ENCODE data around the gene FOXR2. TPM values are rescaled to one million over a fixed set of nuclear protein-coding genes. Genes with fewer than 3 reads are reported as not detected.

FOXR2 gene
- total RNA-seq, 4 donors from 2014 or later, result not detected

- H3K4me3 ChIP-seq, result no peak overlapping the region
- H3K27ac ChIP-seq, result no peak overlapping the region
- no peaks in the 10 kb centered on the region for H3K4me1 ChIP-seq
- H3K27me3 ChIP-seq, result no peaks in the 10 kb centered on the region
- no peaks in the 10 kb centered on the region for H3K9me3 ChIP-seq
- no peak for DNase-seq
- TF ChIP-seq POLR2A (IDR thresholded peaks at IDR 0.05) (no peak), CTCF (IDR thresholded peaks at IDR 0.05) (no peak)
- H3K36me3 ChIP-seq, result no peaks in the 10 kb centered on the region
- intact Hi-C loops (cut with DNase I; ENCODE audit: low total_unique reads), result no loop called here
Measured at GRCh38 chrX:55598333-55598732, 24.9 kb upstream of the FOXR2 start.

GRCh38 chrX:55619547-55619946 is 3.7 kb upstream of the FOXR2 start:
- Histone ChIP-seq H3K4me1 (no peaks in the 10 kb centered on the region), H3K36me3 (no peaks in the 10 kb centered on the region), H3K27ac (no peak overlapping the region), H3K27me3 (no peaks in the 10 kb centered on the region), H3K9me3 (no peaks in the 10 kb centered on the region), H3K4me3 (no peak overlapping the region)
- intact Hi-C loops (cut with DNase I; ENCODE audit: low total_unique reads), result no loop called here
- TF ChIP-seq POLR2A (IDR thresholded peaks at IDR 0.05) (no peak), CTCF (IDR thresholded peaks at IDR 0.05) (no peak)
- DNase-seq, result no peak

GRCh38 chrX:55624403-55624802 is 1.2 kb downstream of the FOXR2 start:
- TF ChIP-seq POLR2A (IDR thresholded peaks at IDR 0.05), result no peak
- peak in 1 of 2 donors; percentile 27 for DNase-seq
- no peak overlapping the region for H3K27ac ChIP-seq
- intact Hi-C loops (cut with DNase I; ENCODE audit: low total_unique reads), result no loop called here
- no peaks in the 10 kb centered on the region for H3K36me3 ChIP-seq
- no peaks in the 10 kb centered on the region for H3K4me1 ChIP-seq
- no peaks in the 10 kb centered on the region for H3K27me3 ChIP-seq
- no peak overlapping the region for H3K4me3 ChIP-seq
- no peaks in the 10 kb centered on the region for H3K9me3 ChIP-seq

GRCh38 chrX:55636109-55636508 is 12.9 kb downstream of the FOXR2 start:
- no peaks in the 10 kb centered on the region for H3K9me3 ChIP-seq
- no peak for DNase-seq
- intact Hi-C loops (cut with DNase I; ENCODE audit: low total_unique reads), result no loop called here
- H3K36me3 ChIP-seq, result no peaks in the 10 kb centered on the region
- no peaks in the 10 kb centered on the region for H3K27me3 ChIP-seq
- no peak overlapping the region for H3K27ac ChIP-seq
- no peak overlapping the region for H3K4me3 ChIP-seq
- no peaks in the 10 kb centered on the region for H3K4me1 ChIP-seq
- TF ChIP-seq CTCF (IDR thresholded peaks at IDR 0.05) (no peak), POLR2A (IDR thresholded peaks at IDR 0.05) (no peak)

- no peak overlapping the region for H3K27ac ChIP-seq
- H3K9me3 ChIP-seq, result no peaks in the 10 kb centered on the region
- no peak overlapping the region for H3K4me3 ChIP-seq
- TF ChIP-seq CTCF (IDR thresholded peaks at IDR 0.05) (no peak), POLR2A (IDR thresholded peaks at IDR 0.05) (no peak)
- no peak for DNase-seq
- no peaks in the 10 kb centered on the region for H3K27me3 ChIP-seq
- intact Hi-C loops (cut with DNase I; ENCODE audit: low total_unique reads), result no loop called here
- no peaks in the 10 kb centered on the region for H3K4me1 ChIP-seq
- no peaks in the 10 kb centered on the region for H3K36me3 ChIP-seq
Measured at GRCh38 chrX:55638933-55639332, 15.7 kb downstream of the FOXR2 start.

- intact Hi-C loops (cut with DNase I; ENCODE audit: low total_unique reads), result no loop called here
- H3K27me3 ChIP-seq, result no peaks in the 10 kb centered on the region
- H3K27ac ChIP-seq, result no peak overlapping the region
- H3K36me3 ChIP-seq, result no peaks in the 10 kb centered on the region
- no peak for TF ChIP-seq POLR2A (IDR thresholded peaks at IDR 0.05)
- no peak for TF ChIP-seq CTCF (IDR thresholded peaks at IDR 0.05)
- no peak overlapping the region for H3K4me3 ChIP-seq
- DNase-seq, result no peak
- H3K4me1 ChIP-seq, result no peaks in the 10 kb centered on the region
- no peaks in the 10 kb centered on the region for H3K9me3 ChIP-seq
Measured at GRCh38 chrX:55640854-55641253, 17.7 kb downstream of the FOXR2 start.
